ENCODE data around the gene UBE3A.

The UBE3A gene

GRCh38 chr15:25327686-25328085 is 111.1 kb downstream of the UBE3A start:
- DNase-seq: no peak

- no peak for DNase-seq
These were observed 113.6 kb downstream of the UBE3A start for GRCh38 chr15:25325187-25325586.

GRCh38 chr15:25323420-25323819 is 115.4 kb downstream of the UBE3A start:
- DNase-seq: no peak

- no peak for DNase-seq
These were observed 151.0 kb downstream of the UBE3A start for GRCh38 chr15:25287823-25288222.
